Brain microvascular endothelial cell (primary cell): ENCODE data around the gene RAB3C.

Experiments used
- DNase-seq: peaks from one replicate; pipeline ENCODE4 v3.0.0-alpha.2; 2020
- H3K27ac ChIP-seq: fragments of 250-450 bp; sonication (Bioruptor Pico); 2 replicates; pipeline ENCODE4 v1.5.1; 2020; ENCODE audit warnings: mild to moderate bottlenecking, moderate library complexity
- H3K27me3 ChIP-seq: fragments of 250-450 bp; sonication (Bioruptor Pico); replicated peaks from 2 replicates; pipeline ENCODE4 v1.5.1; 2020; ENCODE audit warnings: mild to moderate bottlenecking
- H3K36me3 ChIP-seq: fragments of 250-450 bp; sonication (Bioruptor Pico); replicated peaks from 2 replicates; pipeline ENCODE4 v1.5.1; 2020; ENCODE audit warnings: mild to moderate bottlenecking
- H3K4me3 ChIP-seq: 2 replicates; pipeline ENCODE4 v1.5.1; 2011; ENCODE audit warnings: low read depth, mild to moderate bottlenecking, control low read depth, low read length, moderate library complexity
- CTCF ChIP-seq: IDR thresholded peaks from 2 replicates; pipeline ENCODE4 v1.5.1; 2011; ENCODE audit warnings: low read depth, mild to moderate bottlenecking, moderate library complexity, low read length, control low read depth, inconsistent platforms; ENCODE audit errors: missing control alignments
- in situ Hi-C: cut with HindIII; loops from 2 replicates; pipeline ENCODE4 v1.10.0; 2017; ENCODE audit warnings: low sequenced_read_pairs, low pct_ligation_motif_present

The RAB3C gene

DNA sequence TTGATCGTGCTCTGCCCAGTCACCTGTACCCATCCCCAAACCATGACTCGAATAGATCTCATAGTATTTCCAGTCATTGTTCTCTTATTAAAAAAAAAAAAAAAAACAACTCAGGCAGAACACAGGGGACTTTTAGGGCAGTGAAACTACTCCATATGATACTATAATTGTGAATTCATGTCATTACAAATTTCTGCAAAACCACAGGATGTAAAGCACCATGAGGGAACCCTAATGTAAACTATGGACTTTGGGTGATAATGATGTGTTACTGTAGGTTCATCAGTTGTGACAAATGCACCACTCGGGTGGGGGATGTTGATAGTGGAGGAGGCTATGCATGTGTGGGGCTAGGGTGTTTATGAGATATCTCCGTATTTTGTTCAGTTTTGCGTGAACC lies 133.8 kb downstream of the RAB3C start:
- Histone ChIP-seq H3K4me3 (no peak overlapping the region), H3K27me3 (no peaks in the 10 kb centered on the region), H3K27ac (no peak overlapping the region), H3K36me3 (no peaks in the 10 kb centered on the region)
- no peak for TF ChIP-seq CTCF
- in situ Hi-C loops: no loop called here
- no peak for DNase-seq

GRCh38 chr5:58717303-58718007 lies 134.6 kb downstream of the RAB3C start:
- in situ Hi-C loops: no loop called here
- H3K27ac ChIP-seq: no peak overlapping the region
- DNase-seq: no peak
- no peaks in the 10 kb centered on the region for H3K36me3 ChIP-seq
- H3K27me3 ChIP-seq: no peaks in the 10 kb centered on the region
- no peak overlapping the region for H3K4me3 ChIP-seq
- TF ChIP-seq CTCF: no peak

GRCh38 chr5:58718269-58718978 lies 135.5 kb downstream of the RAB3C start:
- Histone ChIP-seq H3K36me3 (no peaks in the 10 kb centered on the region), H3K4me3 (no peak overlapping the region), H3K27ac (no peak overlapping the region), H3K27me3 (no peaks in the 10 kb centered on the region)
- in situ Hi-C loops: no loop called here
- TF ChIP-seq CTCF: no peak
- DNase-seq: no peak

DNA sequence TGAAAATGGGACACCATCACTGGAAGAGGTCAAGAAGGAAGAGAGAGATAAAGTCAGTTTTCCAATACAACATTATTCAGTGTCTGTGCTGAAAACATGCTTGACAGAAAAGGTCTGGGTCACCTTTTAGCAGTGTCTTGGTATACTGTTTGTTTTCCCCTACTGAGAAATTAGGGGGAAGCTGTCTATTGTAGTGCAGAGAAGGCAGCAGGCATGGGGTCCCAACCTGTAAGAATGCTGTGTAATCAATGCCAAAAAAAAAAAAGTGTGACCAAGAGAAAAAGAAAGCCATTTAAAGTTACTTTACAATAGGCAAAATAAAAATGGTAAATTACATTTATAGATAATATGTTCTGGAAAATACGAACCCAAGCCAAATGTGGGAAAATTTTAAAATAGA lies 139.3 kb downstream of the RAB3C start:
- Histone ChIP-seq H3K27ac (no peak overlapping the region), H3K27me3 (no peaks in the 10 kb centered on the region), H3K36me3 (no peaks in the 10 kb centered on the region), H3K4me3 (no peak overlapping the region)
- no peak for DNase-seq
- in situ Hi-C loops: no loop called here
- TF ChIP-seq CTCF: no peak

GRCh38 chr5:58724992-58725391 lies 142.1 kb downstream of the RAB3C start:
- no peak overlapping the region for H3K27ac ChIP-seq
- in situ Hi-C loops: no loop called here
- H3K27me3 ChIP-seq: no peaks in the 10 kb centered on the region
- DNase-seq: no peak
- no peak overlapping the region for H3K4me3 ChIP-seq
- no peak for TF ChIP-seq CTCF
- H3K36me3 ChIP-seq: no peaks in the 10 kb centered on the region

- in situ Hi-C loops: no loop called here
- TF ChIP-seq CTCF: no peak
- Histone ChIP-seq H3K27ac (no peak overlapping the region), H3K27me3 (no peaks in the 10 kb centered on the region), H3K4me3 (no peak overlapping the region), H3K36me3 (no peaks in the 10 kb centered on the region)
- no peak for DNase-seq
These were observed 148.8 kb downstream of the RAB3C start for GRCh38 chr5:58731641-58732040.
